K562 (cell line): ENCODE data around the gene RAMAC. TPM values are rescaled to one million over a fixed set of nuclear protein-coding genes. Genes with fewer than 3 reads are reported as not detected.

ENCODE experiments used
- CBFB ChIP-seq: sonication (generic); formaldehyde crosslinking; IDR thresholded peaks from 2 replicates; pipeline ENCODE4 v1.4.0; 2020; ENCODE audit warnings: mild to moderate bottlenecking, missing genetic modification reagents
- FOXJ3 ChIP-seq: sonication (generic); formaldehyde crosslinking; IDR thresholded peaks from 2 replicates; pipeline ENCODE4 v1.4.0; 2020; ENCODE audit warnings: mild to moderate bottlenecking, missing genetic modification reagents
- KDM2B ChIP-seq: fragments of 250-450 bp; sonication (Bioruptor Pico); IDR thresholded peaks from 2 replicates; pipeline ENCODE4 v1.8.0; 2021; ENCODE audit warnings: mild to moderate bottlenecking, moderate library complexity
- MNT ChIP-seq, 2 experiments: fragments of 450-650 bp; conservative IDR thresholded peaks; 2 replicates each; pipeline ENCODE4 v1.6.1; 2017; ENCODE audit warnings: mild to moderate bottlenecking in 2 of 2, moderate library complexity in 2 of 2
- MYNN ChIP-seq, 2 experiments: sonication (generic); formaldehyde crosslinking in 1 of 2; IDR thresholded peaks; 2 replicates each; pipeline versions ENCODE4 v1.5.0 to v1.6.1; 2016 to 2020; ENCODE audit warnings: antibody characterized with exemption in 1 of 2, missing genetic modification reagents in 1 of 2
- NR2C2 ChIP-seq, 2 experiments: fragments of 200-800 bp in 1 of 2; sonication (Bioruptor generic) in 1 of 2; sonication (generic) in 1 of 2; formaldehyde crosslinking in 1 of 2; IDR thresholded peaks; 2 replicates each; pipeline versions ENCODE4 v1.6.1 to v1.8.0; 2016 to 2022; ENCODE audit warnings: mild to moderate bottlenecking in 1 of 2, missing compliant biosample characterization in 1 of 2, missing genetic modification characterization in 1 of 2, missing genetic modification reagents in 1 of 2
- PHF8 ChIP-seq: fragments of 200-600 bp; sonication (generic); IDR thresholded peaks from 2 replicates; pipeline ENCODE4 v1.6.1; 2012; ENCODE audit warnings: mixed run types, mild to moderate bottlenecking, inconsistent platforms, low read length, moderate library complexity, borderline replicate concordance
- RBFOX2 ChIP-seq: fragments of 200-400 bp; formaldehyde crosslinking; IDR thresholded peaks from 2 replicates; pipeline ENCODE4 v1.6.1; 2017; ENCODE audit warnings: low read depth, mild to moderate bottlenecking, low read length, moderate library complexity
- SOX6 ChIP-seq: fragments of 450-650 bp; IDR thresholded peaks from 2 replicates; pipeline ENCODE4 v1.6.1; 2014; ENCODE audit warnings: mild to moderate bottlenecking
- TFAP4 ChIP-seq: sonication (generic); formaldehyde crosslinking; IDR thresholded peaks from 2 replicates; pipeline ENCODE4 v1.8.0; 2022; ENCODE audit warnings: missing genetic modification reagents, mild to moderate bottlenecking, moderate library complexity, borderline replicate concordance
- polyA plus RNA-seq, 8 experiments: library from polyadenylated mRNA; depleted of rRNA in 4 of 8; stranded (reverse) in 5 of 8; unstranded in 3 of 8; fragments of >200 nt; fragmentation: Nextera tagmentation in 2 of 8; fragmentation: Illumina TruSeq in 1 of 8; extraction: Ambion mirVana in 2 of 8; extraction: Trizol in 1 of 8; gene quantifications; 2 replicates each; pipeline versions ENCODE4 v1.2.1 to v1.2.3, GENCODE V29; 2011 to 2014; ENCODE audit warnings: inconsistent platforms in 1 of 8, missing spikeins in 1 of 8
- total RNA-seq, 7 experiments: library from RNA; depleted of rRNA in 6 of 7; stranded (reverse); fragments of >200 nt in 6 of 7; fragmentation: Illumina TruSeq in 2 of 7; extraction: Trizol in 2 of 7; gene quantifications; 2 replicates each; pipeline versions ENCODE4 v1.2.1 to v1.2.3, GENCODE V29; 2011 to 2021; ENCODE audit warnings: low replicate concordance in 1 of 7
- TF ChIP-seq, protein P1 (sequence below), 2 experiments: fragments of 450-650 bp in 1 of 2; sonication (generic) in 1 of 2; formaldehyde crosslinking in 1 of 2; IDR thresholded peaks; 2 replicates each; pipeline versions ENCODE4 v1.7.1 to v1.9.0; 2016 to 2022; ENCODE audit warnings: inconsistent platforms in 1 of 2, mild to moderate bottlenecking in 1 of 2, missing genetic modification reagents in 1 of 2
- TF ChIP-seq, protein P2 (sequence below): sonication (generic); formaldehyde crosslinking; IDR thresholded peaks from 2 replicates; pipeline ENCODE4 v1.8.1; 2023; ENCODE audit warnings: mild to moderate bottlenecking, missing genetic modification reagents, moderate library complexity

Gene RAMAC
- total and polyA plus RNA-seq, 9 of the 15 experiments (the other 6 are each of a cell fraction or from before 2014, with no cell fraction given) = 26.9 to 108 (median 38.4) TPM

DNA sequence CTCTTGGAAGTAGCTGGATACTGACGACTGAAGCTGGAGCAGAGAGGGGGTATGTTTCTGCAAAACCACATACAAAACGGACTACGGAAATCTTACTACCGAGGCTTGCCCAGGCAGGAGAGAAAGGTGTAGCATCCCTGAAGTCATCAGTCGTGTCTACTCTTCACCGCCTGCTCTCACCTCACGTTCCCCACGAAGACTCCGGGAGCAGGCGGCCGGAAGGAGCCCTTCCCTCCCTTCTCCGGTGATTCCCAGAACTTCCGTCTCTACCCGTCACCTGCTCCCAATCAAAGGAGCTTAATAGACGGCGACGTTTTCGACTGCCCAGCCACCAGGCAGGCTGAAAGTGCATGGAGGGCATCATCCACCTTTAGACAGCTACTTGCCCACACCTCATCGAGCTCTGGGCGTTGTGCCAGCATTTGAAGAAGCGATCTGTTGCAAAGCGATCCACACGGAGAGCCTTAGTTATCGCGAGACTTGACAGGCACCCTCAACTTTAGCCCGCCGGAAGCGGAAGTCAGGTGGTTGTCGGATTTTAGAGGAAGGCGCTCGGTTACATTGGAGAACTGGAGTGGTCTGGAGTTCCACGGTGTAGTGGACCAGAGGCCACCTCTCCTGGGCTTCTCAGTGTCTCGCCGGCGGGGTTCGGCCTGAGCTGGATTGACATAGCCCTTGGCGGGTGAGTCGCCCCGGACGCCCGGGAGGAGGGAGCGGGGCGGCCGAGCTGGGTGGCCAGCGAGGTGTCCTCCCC is at the start of gene RAMAC (continued):
- peak; percentile 98 for TF ChIP-seq TFAP4 (CRISPR knock-in tag)
- TF ChIP-seq MYNN (IDR thresholded peaks at IDR 0.05) = no peak
- TF ChIP-seq MYNN (CRISPR knock-in tag; IDR thresholded peaks at IDR 0.05) = no peak
- peak; percentile 78 for TF ChIP-seq PHF8
- TF ChIP-seq CBFB (CRISPR knock-in tag) = 0 out of 2 replicates have a peak, but pooled peaks have one; percentile 40
- TF ChIP-seq KDM2B = no peak
- TF ChIP-seq, protein P1, sequence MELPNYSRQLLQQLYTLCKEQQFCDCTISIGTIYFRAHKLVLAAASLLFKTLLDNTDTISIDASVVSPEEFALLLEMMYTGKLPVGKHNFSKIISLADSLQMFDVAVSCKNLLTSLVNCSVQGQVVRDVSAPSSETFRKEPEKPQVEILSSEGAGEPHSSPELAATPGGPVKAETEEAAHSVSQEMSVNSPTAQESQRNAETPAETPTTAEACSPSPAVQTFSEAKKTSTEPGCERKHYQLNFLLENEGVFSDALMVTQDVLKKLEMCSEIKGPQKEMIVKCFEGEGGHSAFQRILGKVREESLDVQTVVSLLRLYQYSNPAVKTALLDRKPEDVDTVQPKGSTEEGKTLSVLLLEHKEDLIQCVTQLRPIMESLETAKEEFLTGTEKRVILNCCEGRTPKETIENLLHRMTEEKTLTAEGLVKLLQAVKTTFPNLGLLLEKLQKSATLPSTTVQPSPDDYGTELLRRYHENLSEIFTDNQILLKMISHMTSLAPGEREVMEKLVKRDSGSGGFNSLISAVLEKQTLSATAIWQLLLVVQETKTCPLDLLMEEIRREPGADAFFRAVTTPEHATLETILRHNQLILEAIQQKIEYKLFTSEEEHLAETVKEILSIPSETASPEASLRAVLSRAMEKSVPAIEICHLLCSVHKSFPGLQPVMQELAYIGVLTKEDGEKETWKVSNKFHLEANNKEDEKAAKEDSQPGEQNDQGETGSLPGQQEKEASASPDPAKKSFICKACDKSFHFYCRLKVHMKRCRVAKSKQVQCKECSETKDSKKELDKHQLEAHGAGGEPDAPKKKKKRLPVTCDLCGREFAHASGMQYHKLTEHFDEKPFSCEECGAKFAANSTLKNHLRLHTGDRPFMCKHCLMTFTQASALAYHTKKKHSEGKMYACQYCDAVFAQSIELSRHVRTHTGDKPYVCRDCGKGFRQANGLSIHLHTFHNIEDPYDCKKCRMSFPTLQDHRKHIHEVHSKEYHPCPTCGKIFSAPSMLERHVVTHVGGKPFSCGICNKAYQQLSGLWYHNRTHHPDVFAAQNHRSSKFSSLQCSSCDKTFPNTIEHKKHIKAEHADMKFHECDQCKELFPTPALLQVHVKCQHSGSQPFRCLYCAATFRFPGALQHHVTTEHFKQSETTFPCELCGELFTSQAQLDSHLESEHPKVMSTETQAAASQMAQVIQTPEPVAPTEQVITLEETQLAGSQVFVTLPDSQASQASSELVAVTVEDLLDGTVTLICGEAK (IDR thresholded peaks at IDR 0.05) = peak; percentile 96
- TF ChIP-seq, protein P1 (CRISPR knock-in tag; IDR thresholded peaks at IDR 0.05) = no peak
- peak in 1 of 2 experiments; percentile 60; a peak in 1 of 4 replicates for TF ChIP-seq MNT (conservative IDR thresholded peaks at IDR 0.05)
- TF ChIP-seq FOXJ3 (CRISPR knock-in tag) = no peak
- peak; percentile 35; the same call in 1 of the 2 replicates for TF ChIP-seq SOX6
- TF ChIP-seq NR2C2 (CRISPR knock-in tag; IDR thresholded peaks at IDR 0.05) = 0 out of 2 replicates have a peak, but pooled peaks have one; percentile 51
- peak; percentile 97 for TF ChIP-seq NR2C2 (tag; IDR thresholded peaks at IDR 0.05)
- TF ChIP-seq RBFOX2 = peak; percentile 84
- TF ChIP-seq, protein P2, sequence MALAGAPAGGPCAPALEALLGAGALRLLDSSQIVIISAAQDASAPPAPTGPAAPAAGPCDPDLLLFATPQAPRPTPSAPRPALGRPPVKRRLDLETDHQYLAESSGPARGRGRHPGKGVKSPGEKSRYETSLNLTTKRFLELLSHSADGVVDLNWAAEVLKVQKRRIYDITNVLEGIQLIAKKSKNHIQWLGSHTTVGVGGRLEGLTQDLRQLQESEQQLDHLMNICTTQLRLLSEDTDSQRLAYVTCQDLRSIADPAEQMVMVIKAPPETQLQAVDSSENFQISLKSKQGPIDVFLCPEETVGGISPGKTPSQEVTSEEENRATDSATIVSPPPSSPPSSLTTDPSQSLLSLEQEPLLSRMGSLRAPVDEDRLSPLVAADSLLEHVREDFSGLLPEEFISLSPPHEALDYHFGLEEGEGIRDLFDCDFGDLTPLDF (CRISPR knock-in tag) = no peak
